Breast epithelium (tissue), 3 donors: Measurements from ENCODE around the gene EZH2.

Source experiments
- CTCF ChIP-seq, 3 donors: fragments of 450-650 bp; IDR thresholded peaks; one replicate each; pipeline ENCODE4 v1.5.1; 2016 to 2017; ENCODE audit warnings: antibody characterized with exemption in 3 of 3, mild to moderate bottlenecking in 3 of 3, moderate library complexity in 3 of 3
- POLR2A ChIP-seq: fragments of 450-650 bp; IDR thresholded peaks from one replicate; pipeline ENCODE4 v1.6.1; 2016; ENCODE audit warnings: antibody characterized with exemption, mild to moderate bottlenecking, moderate library complexity

GRCh38 chr7:148893071-148893470 is 9.0 kb upstream of the EZH2 start:
- TF ChIP-seq CTCF (IDR thresholded peaks at IDR 0.05) (no peak), POLR2A (no peak)
